Fibroblast of skin of abdomen (primary cell): ENCODE data around the gene TRAF2. TPM values are rescaled to one million over a fixed set of nuclear protein-coding genes. Genes with fewer than 3 reads are reported as not detected.
"Not testable (repeated sequence)": the region's sequence is repeated elsewhere in the genome, so short reads cannot be mapped to it uniquely, and the experiment has no call there.

Source experiments
- DNase-seq: peaks from one replicate; pipeline ENCODE4 v3.0.0-alpha.2; 2013
- polyA plus RNA-seq, 2 experiments: library from polyadenylated mRNA; unstranded; fragments of 120-200 nt; gene quantifications; one replicate each; pipeline ENCODE4 v1.2.1, GENCODE V29; 2013; ENCODE audit not compliant: insufficient read length in 2 of 2

The TRAF2 gene, protein sequence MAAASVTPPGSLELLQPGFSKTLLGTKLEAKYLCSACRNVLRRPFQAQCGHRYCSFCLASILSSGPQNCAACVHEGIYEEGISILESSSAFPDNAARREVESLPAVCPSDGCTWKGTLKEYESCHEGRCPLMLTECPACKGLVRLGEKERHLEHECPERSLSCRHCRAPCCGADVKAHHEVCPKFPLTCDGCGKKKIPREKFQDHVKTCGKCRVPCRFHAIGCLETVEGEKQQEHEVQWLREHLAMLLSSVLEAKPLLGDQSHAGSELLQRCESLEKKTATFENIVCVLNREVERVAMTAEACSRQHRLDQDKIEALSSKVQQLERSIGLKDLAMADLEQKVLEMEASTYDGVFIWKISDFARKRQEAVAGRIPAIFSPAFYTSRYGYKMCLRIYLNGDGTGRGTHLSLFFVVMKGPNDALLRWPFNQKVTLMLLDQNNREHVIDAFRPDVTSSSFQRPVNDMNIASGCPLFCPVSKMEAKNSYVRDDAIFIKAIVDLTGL
- polyA plus RNA-seq (2013, experiment 1 of 2; ENCODE audit: insufficient read length) = 10.1 TPM
- polyA plus RNA-seq (2013, experiment 2 of 2; ENCODE audit: insufficient read length) = 11.3 TPM

DNA sequence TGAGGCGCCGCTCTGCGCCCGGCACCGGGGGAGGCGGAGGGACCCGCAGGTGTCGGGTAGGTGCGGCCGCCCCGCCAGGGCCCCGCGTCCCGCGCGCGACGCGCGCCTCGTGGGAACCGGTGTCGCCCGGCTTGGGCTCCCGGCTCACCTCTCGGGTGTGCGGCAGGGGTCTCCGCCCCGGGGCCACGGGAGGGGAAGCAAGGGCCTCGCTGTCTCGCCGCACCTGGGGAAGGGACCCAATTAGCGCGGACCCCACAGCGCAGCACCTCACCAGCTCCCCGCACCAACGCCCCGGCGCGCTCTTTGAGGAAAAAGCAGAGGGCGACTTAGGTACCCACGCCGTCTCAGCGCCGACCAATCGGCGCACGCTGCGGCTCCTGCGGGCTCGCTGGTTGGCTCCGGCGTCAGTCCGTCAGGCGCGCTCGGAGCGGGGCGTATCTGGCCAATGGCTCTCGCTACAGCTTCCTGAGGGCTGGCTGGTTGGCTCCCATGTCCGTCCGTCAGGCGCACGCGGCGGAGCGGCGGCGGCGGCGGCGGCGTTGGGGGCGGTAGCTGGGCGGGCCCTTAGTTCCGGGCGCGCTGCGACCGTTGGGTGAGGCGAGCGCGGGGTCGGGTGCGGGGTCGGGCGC is at the start of gene TRAF2:
TSS of gene TRAF2 (plus strand) at position 567 of the 629 bp plus-strand sequence. CDS start 12,225 bp downstream, outside the sequence.
- peak; percentile 99 for DNase-seq

DNA sequence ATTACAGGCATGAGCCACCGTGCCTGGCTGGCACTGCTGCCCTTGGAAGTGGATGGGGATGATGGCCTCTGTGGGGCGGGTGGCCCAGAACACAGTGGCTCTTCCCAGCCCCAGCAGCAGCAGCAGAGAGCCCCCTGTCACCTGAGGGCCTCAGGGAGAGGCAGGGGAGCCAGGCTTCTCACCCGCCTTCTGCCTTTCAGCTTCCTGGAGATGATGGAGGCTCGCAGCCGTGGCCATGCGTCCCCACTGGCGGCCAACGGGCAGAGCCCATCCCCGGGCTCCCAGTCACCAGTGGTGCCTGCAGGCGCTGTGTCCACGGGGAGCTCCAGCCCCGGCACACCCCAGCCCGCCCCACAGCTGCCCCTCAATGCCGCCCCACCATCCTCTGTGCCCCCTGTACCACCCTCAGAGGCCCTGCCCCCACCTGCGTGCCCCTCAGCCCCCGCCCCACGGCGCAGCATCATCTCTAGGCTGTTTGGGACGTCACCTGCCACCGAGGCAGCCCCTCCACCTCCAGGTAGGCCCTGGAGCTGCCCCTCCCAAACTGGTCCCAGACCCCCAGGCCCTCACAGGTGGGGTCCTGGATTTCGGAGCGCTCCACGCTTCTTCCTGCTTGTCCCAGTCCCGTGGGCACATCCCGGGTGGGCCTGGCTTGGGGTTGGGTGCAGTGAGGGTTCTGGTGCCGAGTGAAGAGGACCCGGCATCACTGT is 49.0 kb upstream of the TRAF2 start:
- no peak for DNase-seq

DNA sequence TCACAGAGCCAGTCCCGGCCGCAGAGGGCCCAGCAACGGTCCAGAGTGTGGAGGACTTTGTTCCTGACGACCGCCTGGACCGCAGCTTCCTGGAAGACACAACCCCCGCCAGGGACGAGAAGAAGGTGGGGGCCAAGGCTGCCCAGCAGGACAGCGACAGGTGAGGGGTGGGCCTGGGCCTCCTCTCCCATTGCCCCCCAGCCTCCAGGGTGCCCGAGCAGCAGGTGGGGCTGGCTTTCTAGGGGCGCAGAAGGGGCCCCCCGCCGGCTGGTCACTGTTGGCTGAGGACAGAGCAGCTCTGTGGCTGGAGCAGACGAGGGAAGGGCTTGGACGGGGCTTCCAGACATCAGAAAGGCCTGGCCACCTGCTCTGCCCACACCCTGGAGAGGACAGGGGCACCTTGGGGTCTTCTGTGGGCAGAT is 48.4 kb upstream of the TRAF2 start:
- DNase-seq = not testable (repeated sequence)

DNA sequence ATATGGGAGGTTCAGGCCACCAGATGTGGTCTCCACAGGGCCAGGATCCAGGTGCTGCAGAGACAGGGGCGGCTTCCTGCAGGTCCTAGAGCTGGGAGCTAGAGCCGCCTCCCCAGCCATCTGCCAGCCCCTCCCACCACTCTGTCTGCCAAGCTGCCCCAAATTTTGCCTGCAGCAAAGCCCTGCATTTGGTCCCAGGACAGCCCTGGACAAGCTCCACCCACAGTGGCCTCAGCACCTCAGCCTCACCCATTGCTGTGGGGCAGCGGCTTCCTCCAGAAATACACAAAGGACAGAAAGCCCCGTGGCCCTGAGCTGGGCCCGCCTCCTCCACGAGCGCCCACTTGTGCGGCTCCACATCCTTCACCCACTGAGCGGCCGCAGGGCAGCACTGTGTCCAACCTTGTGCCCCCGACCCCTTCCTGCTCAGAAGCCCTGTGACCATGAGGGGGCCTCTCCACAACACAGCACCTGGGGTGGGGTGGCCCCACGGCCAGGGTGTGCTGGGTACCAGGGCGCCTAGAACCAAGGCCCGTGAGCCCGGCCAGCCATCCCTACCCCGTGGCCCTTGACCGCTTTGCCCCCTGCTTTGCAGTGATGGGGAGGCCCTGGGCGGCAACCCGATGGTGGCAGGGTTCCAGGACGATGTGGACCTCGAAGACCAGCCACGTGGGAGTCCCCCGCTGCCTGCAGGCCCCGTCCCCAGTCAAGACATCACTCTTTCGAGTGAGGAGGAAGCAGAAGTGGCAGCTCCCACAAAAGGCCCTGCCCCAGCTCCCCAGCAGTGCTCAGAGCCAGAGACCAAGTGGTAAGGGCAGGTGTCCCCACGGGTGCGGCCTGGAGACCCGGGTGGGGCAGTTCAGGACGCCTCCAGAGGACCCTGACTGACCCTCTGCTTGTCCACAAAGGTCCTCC is 47.7 kb upstream of the TRAF2 start:
- no peak for DNase-seq

DNA sequence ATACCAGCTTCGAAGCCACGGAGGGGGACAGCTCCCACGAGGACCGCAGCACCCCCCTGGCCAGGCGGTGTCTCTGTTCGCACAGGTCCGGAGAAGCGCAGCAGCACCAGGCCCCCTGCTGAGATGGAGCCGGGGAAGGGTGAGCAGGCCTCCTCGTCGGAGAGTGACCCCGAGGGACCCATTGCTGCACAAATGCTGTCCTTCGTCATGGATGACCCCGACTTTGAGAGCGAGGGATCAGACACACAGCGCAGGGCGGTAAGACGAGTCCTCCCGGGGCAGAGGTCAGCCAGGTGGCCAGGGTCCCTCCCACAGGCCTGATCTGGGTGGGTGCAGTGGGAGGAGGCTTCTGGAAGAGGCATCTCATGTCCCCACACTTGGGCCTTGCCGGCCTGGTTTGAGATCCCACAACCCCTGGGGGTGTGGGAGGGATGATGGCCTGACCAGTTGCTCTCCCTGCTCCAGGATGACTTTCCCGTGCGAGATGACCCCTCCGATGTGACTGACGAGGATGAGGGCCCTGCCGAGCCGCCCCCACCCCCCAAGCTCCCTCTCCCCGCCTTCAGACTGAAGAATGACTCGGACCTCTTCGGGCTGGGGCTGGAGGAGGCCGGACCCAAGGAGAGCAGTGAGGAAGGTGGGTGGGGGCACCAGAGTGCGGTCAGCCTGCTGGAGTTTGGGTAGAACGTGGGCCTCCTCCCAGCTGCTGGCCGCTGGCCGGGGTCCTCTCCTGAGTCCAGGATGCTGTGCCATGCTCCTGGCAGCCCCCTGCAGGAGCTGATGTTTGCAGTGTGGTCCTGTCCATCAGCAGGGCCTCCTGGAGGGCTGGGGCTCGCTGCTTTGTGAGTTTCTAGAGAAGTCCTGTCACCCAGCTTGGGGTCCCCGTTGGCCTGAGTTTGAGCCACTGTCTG is 46.8 kb upstream of the TRAF2 start:
- DNase-seq = no peak

DNA sequence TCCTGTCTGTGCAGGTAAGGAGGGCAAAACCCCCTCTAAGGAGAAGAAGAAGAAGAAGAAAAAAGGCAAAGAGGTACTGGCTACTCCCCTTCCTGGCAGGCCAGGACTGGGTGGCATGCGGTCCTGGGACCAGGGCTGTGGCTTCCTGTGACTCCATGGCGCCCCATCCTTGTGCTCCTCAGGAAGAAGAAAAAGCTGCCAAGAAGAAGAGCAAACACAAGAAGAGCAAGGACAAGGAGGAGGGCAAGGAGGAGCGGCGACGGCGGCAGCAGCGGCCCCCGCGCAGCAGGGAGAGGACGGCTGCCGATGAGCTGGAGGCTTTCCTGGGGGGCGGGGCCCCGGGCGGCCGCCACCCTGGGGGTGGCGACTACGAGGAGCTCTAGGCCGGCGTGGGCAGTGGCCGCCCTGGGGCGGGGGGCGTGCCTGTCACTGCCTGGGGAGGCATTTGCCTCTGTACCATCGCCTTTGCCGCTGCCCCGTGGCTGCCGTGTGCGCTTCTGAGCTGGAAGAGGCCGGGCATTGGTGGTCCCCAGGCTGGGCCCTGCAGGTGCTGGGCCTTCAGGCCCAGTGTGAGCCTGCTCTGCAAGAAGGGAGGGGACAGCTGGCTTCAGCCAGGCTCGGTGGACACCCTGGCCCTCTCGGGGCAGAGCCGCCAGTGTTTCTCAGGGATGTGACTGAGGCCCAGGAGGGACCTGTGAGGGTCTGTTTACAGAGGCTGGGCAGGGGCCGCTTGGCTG is 46.0 kb upstream of the TRAF2 start:
- DNase-seq = no peak

DNA sequence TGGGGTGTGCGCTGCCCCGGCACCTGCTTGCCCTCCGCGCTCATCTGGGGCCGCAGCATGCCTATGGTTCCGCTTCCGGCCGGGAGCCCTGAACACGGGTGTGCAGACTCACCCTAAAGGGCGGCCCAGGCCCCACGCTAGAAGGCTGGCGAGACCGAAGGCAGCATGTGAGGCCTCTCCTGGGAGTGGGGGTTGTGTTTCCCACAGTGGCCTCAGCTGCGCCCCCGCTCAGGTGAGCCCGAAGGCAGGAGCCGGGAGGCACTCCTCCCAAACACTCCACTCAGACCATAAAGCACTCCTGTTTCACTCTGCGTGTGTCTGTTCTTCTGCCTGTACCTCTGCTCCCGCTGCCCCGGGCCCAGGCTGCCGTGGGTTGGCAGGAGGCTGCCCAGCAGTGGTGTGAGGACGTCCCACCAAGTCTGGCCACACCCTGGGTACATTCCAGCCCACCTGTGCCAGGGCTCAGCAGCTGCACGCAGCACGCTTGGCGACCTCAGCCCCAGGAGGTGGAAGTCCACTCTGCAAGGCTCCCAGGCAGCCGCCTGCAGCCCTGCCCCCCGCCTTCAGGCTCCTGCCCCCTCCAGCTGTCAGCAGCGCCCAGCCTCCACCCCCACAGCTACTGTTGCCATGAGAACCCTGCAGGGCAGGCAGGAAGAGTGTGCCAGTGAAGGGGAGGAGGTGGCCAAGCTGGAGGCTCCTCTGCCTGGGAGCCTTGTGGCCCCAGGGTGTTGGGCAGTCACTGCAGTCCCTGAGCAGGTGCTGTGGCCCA is 45.3 kb upstream of the TRAF2 start:
- peak; percentile 42 for DNase-seq

DNA sequence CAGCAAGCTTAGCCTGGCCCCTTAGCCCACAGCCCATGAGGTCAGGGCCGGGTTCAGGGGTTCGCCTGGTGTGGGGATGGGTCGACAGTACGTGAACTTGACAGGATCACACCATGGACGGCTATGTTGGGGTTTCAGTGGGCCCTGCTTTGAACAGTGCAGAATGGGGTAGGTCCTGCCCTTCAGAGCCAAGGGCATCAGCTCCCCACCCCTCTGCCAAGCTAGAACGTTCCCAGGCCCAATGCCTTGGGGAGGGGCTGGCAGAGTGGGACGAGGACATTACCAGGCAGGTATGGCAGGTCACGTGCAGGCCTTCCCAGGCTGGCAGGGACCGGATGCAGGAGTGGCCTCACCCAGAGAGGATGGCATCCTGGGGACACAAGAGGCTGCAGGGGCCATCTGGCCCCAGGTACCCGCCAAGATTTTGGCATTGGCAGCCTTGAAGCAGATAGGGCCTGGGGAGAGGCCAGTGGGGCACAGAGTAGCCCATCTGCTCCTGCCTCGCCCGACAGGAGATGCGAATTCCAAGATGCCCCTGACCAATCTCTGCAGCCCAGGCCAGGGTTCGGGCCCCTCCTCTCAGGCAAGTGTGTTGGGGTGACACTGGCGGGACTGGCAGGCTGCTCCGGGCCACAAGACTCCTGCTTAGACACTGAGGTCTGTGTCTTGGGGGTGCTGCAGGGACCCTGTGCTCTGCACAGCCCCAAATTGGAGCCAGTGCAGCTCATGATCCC is 44.5 kb upstream of the TRAF2 start:
- not testable (repeated sequence) for DNase-seq

DNA sequence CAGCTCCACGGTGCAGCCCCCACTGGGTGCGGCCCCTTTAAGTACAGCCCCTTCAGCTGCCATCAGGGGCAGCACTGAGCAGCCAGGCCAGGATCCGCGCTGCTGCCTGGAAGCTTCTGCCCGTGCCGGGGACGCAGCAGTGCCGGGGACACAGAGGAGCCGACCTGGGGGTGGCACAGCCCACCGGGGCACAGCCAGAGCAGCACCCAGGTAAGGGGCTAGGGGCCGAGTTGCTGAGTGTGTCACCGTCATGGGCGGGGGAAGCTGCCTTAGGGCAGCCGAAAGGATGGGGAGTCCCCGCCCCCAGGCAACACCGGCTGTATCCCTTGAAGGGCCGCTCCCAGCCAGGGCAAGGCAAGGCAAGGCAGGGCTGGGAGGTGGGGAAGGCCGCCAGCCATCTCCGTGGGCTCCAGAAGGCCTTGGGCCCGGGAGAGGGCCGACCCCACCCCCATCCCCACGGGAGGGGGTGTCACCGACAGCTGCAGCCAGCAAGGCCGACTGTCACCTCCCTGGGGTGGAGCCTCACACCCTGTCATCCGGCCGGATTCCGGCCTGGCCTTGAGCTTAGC is 43.9 kb upstream of the TRAF2 start, which contains the start of gene AJM1:
TSS of gene AJM1 (plus strand) at position 99 of the 569 bp plus-strand sequence. CDS start 1,937 bp downstream, outside the sequence.
- peak; percentile 68 for DNase-seq

DNA sequence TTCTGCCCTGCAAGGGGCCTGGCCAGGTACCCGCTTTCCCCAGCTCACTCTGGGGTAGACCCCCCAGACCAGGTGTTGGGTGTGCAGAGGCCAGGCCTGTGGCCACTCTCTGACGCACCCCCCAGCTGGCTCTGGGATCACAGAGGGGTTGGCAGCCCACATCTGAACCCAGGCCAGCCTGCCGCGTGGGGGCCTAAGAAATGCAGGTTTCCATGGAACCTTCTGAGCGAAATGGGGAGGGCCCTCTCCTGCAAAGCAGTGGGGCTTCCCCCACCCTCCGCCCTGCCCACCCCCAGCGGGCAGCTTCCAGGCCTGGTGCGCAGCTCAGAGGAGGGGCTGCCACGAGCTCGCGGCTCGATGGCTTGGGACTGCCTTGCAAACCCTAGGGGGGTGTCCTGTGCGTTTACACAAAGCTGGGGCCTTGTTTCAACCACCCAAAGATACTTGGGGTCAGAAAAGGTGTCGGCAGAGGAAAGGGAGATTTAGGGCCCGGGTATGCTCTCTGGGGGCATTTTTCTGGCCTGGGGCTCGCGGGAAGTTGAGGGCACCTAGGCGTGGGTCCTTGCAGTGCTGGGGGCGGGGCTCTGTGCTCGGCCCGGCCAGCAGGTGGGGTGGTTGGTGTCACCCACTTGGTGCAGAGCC is 43.0 kb upstream of the TRAF2 start:
- DNase-seq = not testable (repeated sequence)

DNA sequence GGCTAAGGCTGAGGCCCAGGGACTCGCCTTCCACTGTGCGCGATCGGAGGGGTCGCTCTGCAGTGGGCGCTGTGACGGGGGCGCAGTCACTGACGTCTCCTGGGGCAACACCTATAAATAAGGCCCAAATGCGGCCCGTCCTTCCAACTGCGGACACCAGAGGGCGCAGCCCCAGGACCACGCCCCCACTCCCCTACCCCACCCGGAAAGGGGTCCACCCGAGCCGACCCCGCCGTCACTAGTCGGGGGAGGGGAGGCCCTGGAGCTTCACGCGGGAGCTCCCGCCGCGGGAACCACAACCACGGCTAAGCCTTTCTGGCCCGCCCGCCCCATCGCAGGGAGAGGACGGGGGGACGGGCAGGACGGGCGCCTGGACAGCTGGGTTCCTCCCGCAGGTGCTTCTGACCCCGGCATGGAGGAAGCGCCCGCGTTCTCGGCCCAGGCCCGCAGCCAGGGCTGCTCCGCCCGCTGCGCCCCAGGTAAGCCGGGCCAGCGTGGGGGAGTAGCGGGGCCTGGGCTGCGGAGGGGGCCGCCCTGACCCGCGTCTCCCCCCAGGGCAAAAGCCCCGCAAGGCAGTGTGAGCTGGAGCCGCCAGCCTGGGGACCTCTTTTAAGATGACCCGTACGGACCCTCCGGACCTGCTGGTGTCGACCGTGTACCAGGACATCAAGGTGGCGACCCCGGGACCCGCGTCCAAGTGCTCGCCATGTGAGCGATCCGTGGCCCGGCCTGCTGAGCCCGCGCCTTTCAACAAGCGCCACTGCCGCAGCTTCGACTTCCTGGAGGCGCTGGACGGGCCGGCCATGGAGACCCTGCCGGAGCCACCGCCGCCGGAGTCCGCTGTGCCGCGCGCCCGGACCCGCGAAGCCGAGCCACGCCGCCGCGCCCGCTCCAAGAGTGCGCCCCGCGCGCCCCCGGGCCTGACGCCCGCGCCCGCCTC is 42.2 kb upstream of the TRAF2 start:
- not testable (repeated sequence) for DNase-seq

DNA sequence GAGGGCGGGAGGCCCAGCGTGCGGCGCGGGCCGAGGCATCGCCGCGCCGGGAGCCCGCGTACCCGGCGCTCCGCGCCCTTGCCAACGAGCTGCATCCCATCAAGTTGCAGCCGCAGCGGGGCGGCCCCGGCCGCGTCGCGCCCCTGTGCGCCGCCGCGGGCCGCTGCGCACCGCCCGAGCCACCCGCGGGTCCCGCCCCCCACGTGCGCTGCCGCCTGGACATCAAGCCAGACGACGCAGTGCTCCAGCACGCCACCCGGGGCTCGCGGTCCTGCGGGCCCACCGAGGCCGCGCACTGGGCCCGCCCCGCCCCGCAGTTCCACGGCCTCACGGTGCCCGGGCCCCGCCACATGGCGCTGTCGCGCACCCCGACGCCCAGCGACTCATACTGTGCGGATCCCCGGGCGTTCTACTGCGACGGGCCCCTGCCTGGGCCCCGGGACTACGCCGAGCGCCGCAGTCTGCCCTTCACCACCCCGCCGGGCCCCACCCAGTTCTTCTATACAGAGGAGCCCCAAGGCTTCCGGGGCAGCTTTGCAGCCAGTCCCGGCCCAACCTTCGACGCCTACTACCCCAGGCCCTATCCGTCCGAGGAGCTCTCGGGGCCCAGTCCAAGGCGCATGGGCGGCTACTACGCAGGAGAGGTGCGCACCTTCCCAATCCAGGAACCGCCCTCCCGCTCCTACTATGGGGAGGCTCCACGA is 41.4 kb upstream of the TRAF2 start:
- no peak for DNase-seq

DNA sequence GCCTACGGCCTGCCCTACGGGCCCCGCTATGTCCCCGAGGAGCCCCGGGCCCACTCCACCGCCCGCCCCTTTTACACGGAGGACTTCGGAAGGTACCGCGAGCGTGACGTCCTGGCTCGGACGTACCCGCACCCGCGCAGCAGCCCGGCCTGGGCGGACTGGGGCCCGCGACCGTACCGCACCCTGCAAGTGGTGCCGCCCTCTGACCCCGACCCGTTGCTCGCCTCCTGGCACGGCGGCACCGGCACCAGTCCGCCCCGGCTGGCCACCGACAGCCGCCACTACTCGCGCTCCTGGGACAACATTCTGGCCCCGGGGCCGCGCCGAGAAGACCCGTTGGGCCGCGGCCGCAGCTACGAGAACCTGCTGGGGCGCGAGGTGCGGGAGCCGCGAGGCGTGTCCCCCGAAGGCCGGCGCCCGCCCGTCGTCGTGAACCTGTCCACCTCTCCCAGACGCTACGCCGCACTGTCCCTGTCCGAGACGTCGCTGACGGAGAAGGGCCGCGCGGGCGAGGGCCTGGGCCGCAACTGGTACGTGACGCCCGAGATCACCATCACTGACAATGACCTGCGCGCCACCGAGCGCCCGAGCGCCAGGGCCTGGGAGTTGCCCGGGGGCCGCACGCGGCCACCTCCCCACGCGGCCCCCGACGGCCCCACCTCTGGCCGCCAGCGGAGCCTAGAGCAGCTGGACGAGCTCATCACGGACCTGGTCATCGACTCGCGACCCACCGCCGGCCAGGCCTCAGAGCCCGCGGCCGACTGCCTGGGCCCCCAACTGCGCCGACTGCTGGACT is 40.7 kb upstream of the TRAF2 start:
- DNase-seq = no peak

DNA sequence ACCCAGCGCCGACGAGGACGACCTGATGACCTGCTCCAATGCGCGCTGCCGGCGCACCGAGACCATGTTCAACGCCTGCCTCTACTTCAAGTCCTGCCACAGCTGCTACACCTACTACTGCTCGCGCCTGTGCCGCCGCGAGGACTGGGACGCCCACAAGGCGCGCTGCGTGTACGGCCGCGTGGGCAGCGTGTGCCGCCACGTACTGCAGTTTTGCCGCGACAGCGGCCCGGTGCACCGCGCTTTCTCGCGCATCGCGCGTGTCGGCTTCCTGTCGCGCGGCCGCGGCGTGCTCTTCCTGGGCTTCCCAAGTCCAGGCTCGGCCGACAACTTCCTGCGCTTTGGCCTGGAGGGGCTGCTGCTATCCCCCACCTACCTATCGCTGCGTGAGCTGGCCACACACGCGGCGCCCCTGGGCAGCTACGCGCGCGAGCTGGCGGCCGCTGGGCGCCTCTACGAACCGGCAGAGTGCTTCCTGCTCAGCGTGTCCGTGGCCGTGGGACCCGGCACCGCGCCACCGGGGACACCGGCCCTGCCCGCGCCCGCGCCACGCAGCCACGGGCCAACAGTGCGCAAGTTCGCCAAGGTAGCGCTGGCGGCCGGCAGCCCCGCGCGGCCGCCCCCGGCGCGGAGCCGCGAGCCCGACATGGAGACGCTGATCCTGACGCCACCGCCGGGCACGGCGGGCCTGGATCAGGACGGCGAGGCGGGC is 39.8 kb upstream of the TRAF2 start:
- no peak for DNase-seq
